ENCODE results near the gene KCNJ14.

Gene KCNJ14

GRCh38 chr19:48458016-48458415 is 2.6 kb downstream of the KCNJ14 start:
- no peaks in the 10 kb centered on the region for H3K9me3 ChIP-seq (ENCODE audit: insufficient read depth, low read depth, low read length)
- peaks cover 49% of the 10 kb centered on the region for H3K36me3 ChIP-seq (ENCODE audit: insufficient read depth, low read length)
- H3K4me1 ChIP-seq (ENCODE audit: insufficient read depth, low read length), result no peaks in the 10 kb centered on the region
- 90% methylated on average over 2 of the region's 2 CpGs for WGBS
- H3K9ac ChIP-seq (ENCODE audit: low read depth, low read length), result no peak overlapping the region
- no peak overlapping the region for H3K27ac ChIP-seq (ENCODE audit: low read depth, low read length)
- no peaks in the 10 kb centered on the region for H3K27me3 ChIP-seq (ENCODE audit: insufficient read depth, low read length)
- H3K4me3 ChIP-seq (ENCODE audit: low read length), result no peak overlapping the region

- Histone ChIP-seq H3K4me3 (ENCODE audit: low read length) (no peak overlapping the region), H3K36me3 (ENCODE audit: insufficient read depth, low read length) (peaks cover 18% of the 10 kb centered on the region), H3K27me3 (ENCODE audit: insufficient read depth, low read length) (no peaks in the 10 kb centered on the region), H3K4me1 (ENCODE audit: insufficient read depth, low read length) (no peaks in the 10 kb centered on the region), H3K9me3 (ENCODE audit: insufficient read depth, low read depth, low read length) (no peaks in the 10 kb centered on the region), H3K27ac (ENCODE audit: low read depth, low read length) (no peak overlapping the region), H3K9ac (ENCODE audit: low read depth, low read length) (no peak overlapping the region)
- WGBS, result 96% methylated on average over 36 of the region's 36 CpGs
These were observed 6.2 kb downstream of the KCNJ14 start for GRCh38 chr19:48461651-48461981.

GRCh38 chr19:48461982-48462655 is 6.7 kb downstream of the KCNJ14 start:
- 90% methylated on average over 62 of the region's 62 CpGs for WGBS
- no peaks in the 10 kb centered on the region for H3K9me3 ChIP-seq (ENCODE audit: insufficient read depth, low read depth, low read length)
- no peak overlapping the region for H3K9ac ChIP-seq (ENCODE audit: low read depth, low read length)
- H3K4me1 ChIP-seq (ENCODE audit: insufficient read depth, low read length), result no peaks in the 10 kb centered on the region
- H3K36me3 ChIP-seq (ENCODE audit: insufficient read depth, low read length), result peaks cover 13% of the 10 kb centered on the region
- no peak overlapping the region for H3K4me3 ChIP-seq (ENCODE audit: low read length)
- H3K27ac ChIP-seq (ENCODE audit: low read depth, low read length), result no peak overlapping the region
- H3K27me3 ChIP-seq (ENCODE audit: insufficient read depth, low read length), result no peaks in the 10 kb centered on the region

GRCh38 chr19:48465215-48465614 is 9.8 kb downstream of the KCNJ14 start:
- no peak overlapping the region for H3K4me3 ChIP-seq (ENCODE audit: low read length)
- H3K4me1 ChIP-seq (ENCODE audit: insufficient read depth, low read length), result no peaks in the 10 kb centered on the region
- H3K36me3 ChIP-seq (ENCODE audit: insufficient read depth, low read length), result 0 out of 2 replicates have a peak, but pooled peaks cover 2% of the 10 kb centered on the region
- WGBS, result 82% methylated on average over 1 of the region's 1 CpG
- no peak overlapping the region for H3K27ac ChIP-seq (ENCODE audit: low read depth, low read length)
- H3K27me3 ChIP-seq (ENCODE audit: insufficient read depth, low read length), result no peaks in the 10 kb centered on the region
- no peak overlapping the region for H3K9ac ChIP-seq (ENCODE audit: low read depth, low read length)
- H3K9me3 ChIP-seq (ENCODE audit: insufficient read depth, low read depth, low read length), result no peaks in the 10 kb centered on the region

- Histone ChIP-seq H3K27ac (ENCODE audit: low read depth, low read length) (no peak overlapping the region), H3K9me3 (ENCODE audit: insufficient read depth, low read depth, low read length) (no peaks in the 10 kb centered on the region), H3K4me1 (ENCODE audit: insufficient read depth, low read length) (no peaks in the 10 kb centered on the region), H3K27me3 (ENCODE audit: insufficient read depth, low read length) (no peaks in the 10 kb centered on the region), H3K9ac (ENCODE audit: low read depth, low read length) (no peak overlapping the region), H3K36me3 (ENCODE audit: insufficient read depth, low read length) (peaks cover 15% of the 10 kb centered on the region), H3K4me3 (ENCODE audit: low read length) (no peak overlapping the region)
- WGBS, result 80% methylated on average over 16 of the region's 16 CpGs
These were observed 11.4 kb downstream of the KCNJ14 start for GRCh38 chr19:48466561-48467325.

- Histone ChIP-seq H3K36me3 (ENCODE audit: insufficient read depth, low read length) (peaks cover 35% of the 10 kb centered on the region), H3K27me3 (ENCODE audit: insufficient read depth, low read length) (no peaks in the 10 kb centered on the region), H3K4me3 (ENCODE audit: low read length) (peak overlapping the region; percentile 90), H3K9ac (ENCODE audit: low read depth, low read length) (peak overlapping the region; percentile 99), H3K4me1 (ENCODE audit: insufficient read depth, low read length) (no peaks in the 10 kb centered on the region), H3K27ac (ENCODE audit: low read depth, low read length) (peak overlapping the region; percentile 100), H3K9me3 (ENCODE audit: insufficient read depth, low read depth, low read length) (no peaks in the 10 kb centered on the region)
- under 1% methylated on average over 36 of the region's 36 CpGs for WGBS
These were observed 13.5 kb downstream of the KCNJ14 start for GRCh38 chr19:48468772-48469288.

GRCh38 chr19:48469289-48469881 is 14.0 kb downstream of the KCNJ14 start, which contains the start of gene CYTH2:
CYTH2 (plus strand) TSS chr19:48469369; CDS start chr19:48469508, 139 bp downstream.
- Histone ChIP-seq H3K27me3 (ENCODE audit: insufficient read depth, low read length) (no peaks in the 10 kb centered on the region), H3K9me3 (ENCODE audit: insufficient read depth, low read depth, low read length) (no peaks in the 10 kb centered on the region), H3K4me3 (ENCODE audit: low read length) (peak within 1 kb of the TSS; percentile 90), H3K36me3 (ENCODE audit: insufficient read depth, low read length) (peaks cover 41% of the 10 kb centered on the region), H3K4me1 (ENCODE audit: insufficient read depth, low read length) (no peaks in the 10 kb centered on the region), H3K27ac (ENCODE audit: low read depth, low read length) (peak within 1 kb of the TSS; percentile 100), H3K9ac (ENCODE audit: low read depth, low read length) (peak within 1 kb of the TSS; percentile 99)
- under 1% methylated on average over 62 of the region's 66 CpGs for WGBS

- peaks cover 48% of the 10 kb centered on the region for H3K36me3 ChIP-seq (ENCODE audit: insufficient read depth, low read length)
- H3K27me3 ChIP-seq (ENCODE audit: insufficient read depth, low read length), result no peaks in the 10 kb centered on the region
- 73% methylated on average over 20 of the region's 20 CpGs for WGBS
- H3K4me3 ChIP-seq (ENCODE audit: low read length), result peak overlapping the region; percentile 90
- peak overlapping the region; percentile 66 for H3K9ac ChIP-seq (ENCODE audit: low read depth, low read length)
- H3K4me1 ChIP-seq (ENCODE audit: insufficient read depth, low read length), result no peaks in the 10 kb centered on the region
- no peaks in the 10 kb centered on the region for H3K9me3 ChIP-seq (ENCODE audit: insufficient read depth, low read depth, low read length)
- H3K27ac ChIP-seq (ENCODE audit: low read depth, low read length), result peak overlapping the region; percentile 100; the same call in 1 of the 2 replicates
These were observed 14.7 kb downstream of the KCNJ14 start for GRCh38 chr19:48469934-48470680.

GRCh38 chr19:48470856-48471255 is 15.5 kb downstream of the KCNJ14 start:
- no peak overlapping the region for H3K9ac ChIP-seq (ENCODE audit: low read depth, low read length)
- H3K27ac ChIP-seq (ENCODE audit: low read depth, low read length), result no peak overlapping the region
- H3K9me3 ChIP-seq (ENCODE audit: insufficient read depth, low read depth, low read length), result no peaks in the 10 kb centered on the region
- WGBS, result 97% methylated on average over 10 of the region's 10 CpGs
- H3K4me1 ChIP-seq (ENCODE audit: insufficient read depth, low read length), result no peaks in the 10 kb centered on the region
- H3K4me3 ChIP-seq (ENCODE audit: low read length), result no peak overlapping the region
- H3K36me3 ChIP-seq (ENCODE audit: insufficient read depth, low read length), result peaks cover 56% of the 10 kb centered on the region
- H3K27me3 ChIP-seq (ENCODE audit: insufficient read depth, low read length), result no peaks in the 10 kb centered on the region

- WGBS, result 93% methylated on average over 4 of the region's 4 CpGs
- Histone ChIP-seq H3K9ac (ENCODE audit: low read depth, low read length) (no peak overlapping the region), H3K27ac (ENCODE audit: low read depth, low read length) (no peak overlapping the region), H3K4me1 (ENCODE audit: insufficient read depth, low read length) (no peaks in the 10 kb centered on the region), H3K36me3 (ENCODE audit: insufficient read depth, low read length) (peaks cover 64% of the 10 kb centered on the region), H3K9me3 (ENCODE audit: insufficient read depth, low read depth, low read length) (no peaks in the 10 kb centered on the region), H3K27me3 (ENCODE audit: insufficient read depth, low read length) (no peaks in the 10 kb centered on the region), H3K4me3 (ENCODE audit: low read length) (no peak overlapping the region)
These were observed 16.5 kb downstream of the KCNJ14 start for GRCh38 chr19:48471836-48472235.

All from HUES64 (cell line).